ENCODE data around the gene NEDD4L. TPM values are rescaled to one million over a fixed set of nuclear protein-coding genes. Genes with fewer than 3 reads are reported as not detected.
A peak's percentile ranks its signal among the peaks of the same experiment; 100 is the strongest.

The NEDD4L gene
- total RNA-seq, 1 experiment from 2014 or later = 39.1 TPM

- DNase-seq (ENCODE audit: low read depth) = no peak
These were observed 300.9 kb downstream of the NEDD4L start for GRCh38 chr18:58344861-58345463.

GRCh38 chr18:58345875-58346274 is 301.8 kb downstream of the NEDD4L start:
- in situ Hi-C loops (cut with HindIII; ENCODE audit: low pct_unique_long_range_greater_than_20kb, low sequenced_read_pairs) = no loop called here
- no peak for DNase-seq (ENCODE audit: low read depth)

More at GRCh38 chr18:58344861-58345463, 300.9 kb downstream of the NEDD4L start:
- in situ Hi-C loops (cut with HindIII; ENCODE audit: low pct_unique_long_range_greater_than_20kb, low sequenced_read_pairs) = no loop called here

GRCh38 chr18:58347135-58347534 is 303.1 kb downstream of the NEDD4L start:
- DNase-seq (ENCODE audit: low read depth) = no peak
- in situ Hi-C loops (cut with HindIII; ENCODE audit: low pct_unique_long_range_greater_than_20kb, low sequenced_read_pairs) = no loop called here

- in situ Hi-C loops (cut with HindIII; ENCODE audit: low pct_unique_long_range_greater_than_20kb, low sequenced_read_pairs) = no loop called here
- DNase-seq (ENCODE audit: low read depth) = no peak
These were observed 304.5 kb downstream of the NEDD4L start for GRCh38 chr18:58348517-58348916.

GRCh38 chr18:58348951-58349350 is 304.9 kb downstream of the NEDD4L start:
- no peak for DNase-seq (ENCODE audit: low read depth)
- in situ Hi-C loops (cut with HindIII; ENCODE audit: low pct_unique_long_range_greater_than_20kb, low sequenced_read_pairs) = no loop called here

GRCh38 chr18:58349650-58350049 is 305.6 kb downstream of the NEDD4L start:
- no peak for DNase-seq (ENCODE audit: low read depth)

GRCh38 chr18:58350526-58350925 is 306.5 kb downstream of the NEDD4L start:
- DNase-seq (ENCODE audit: low read depth) = no peak
- in situ Hi-C loops (cut with HindIII; ENCODE audit: low pct_unique_long_range_greater_than_20kb, low sequenced_read_pairs) = no loop called here

More at GRCh38 chr18:58349650-58350049, 305.6 kb downstream of the NEDD4L start:
- in situ Hi-C loops (cut with HindIII; ENCODE audit: low pct_unique_long_range_greater_than_20kb, low sequenced_read_pairs) = no loop called here

- in situ Hi-C loops (cut with HindIII; ENCODE audit: low pct_unique_long_range_greater_than_20kb, low sequenced_read_pairs) = no loop called here
- DNase-seq (ENCODE audit: low read depth) = no peak
These were observed 307.8 kb downstream of the NEDD4L start for GRCh38 chr18:58351776-58352175.

- no peak for DNase-seq (ENCODE audit: low read depth)
- in situ Hi-C loops (cut with HindIII; ENCODE audit: low pct_unique_long_range_greater_than_20kb, low sequenced_read_pairs) = no loop called here
These were observed 309.6 kb downstream of the NEDD4L start for GRCh38 chr18:58353581-58353980.

GRCh38 chr18:58354051-58354450 is 310.0 kb downstream of the NEDD4L start:
- DNase-seq (ENCODE audit: low read depth) = no peak
- in situ Hi-C loops (cut with HindIII; ENCODE audit: low pct_unique_long_range_greater_than_20kb, low sequenced_read_pairs) = no loop called here

- DNase-seq (ENCODE audit: low read depth) = no peak
- in situ Hi-C loops (cut with HindIII; ENCODE audit: low pct_unique_long_range_greater_than_20kb, low sequenced_read_pairs) = no loop called here
These were observed 310.8 kb downstream of the NEDD4L start for GRCh38 chr18:58354791-58355190.

- DNase-seq (ENCODE audit: low read depth) = no peak
- in situ Hi-C loops (cut with HindIII; ENCODE audit: low pct_unique_long_range_greater_than_20kb, low sequenced_read_pairs) = no loop called here
These were observed 311.2 kb downstream of the NEDD4L start for GRCh38 chr18:58355243-58355642.

- DNase-seq (ENCODE audit: low read depth) = no peak
- in situ Hi-C loops (cut with HindIII; ENCODE audit: low pct_unique_long_range_greater_than_20kb, low sequenced_read_pairs) = no loop called here
These were observed 315.2 kb downstream of the NEDD4L start for GRCh38 chr18:58359218-58359617.

- DNase-seq (ENCODE audit: low read depth) = no peak
- in situ Hi-C loops (cut with HindIII; ENCODE audit: low pct_unique_long_range_greater_than_20kb, low sequenced_read_pairs) = no loop called here
These were observed 315.6 kb downstream of the NEDD4L start for GRCh38 chr18:58359620-58360019.

GRCh38 chr18:58360324-58360723 is 316.3 kb downstream of the NEDD4L start:
- no peak for DNase-seq (ENCODE audit: low read depth)
- in situ Hi-C loops (cut with HindIII; ENCODE audit: low pct_unique_long_range_greater_than_20kb, low sequenced_read_pairs) = no loop called here

- in situ Hi-C loops (cut with HindIII; ENCODE audit: low pct_unique_long_range_greater_than_20kb, low sequenced_read_pairs) = no loop called here
- DNase-seq (ENCODE audit: low read depth) = no peak
These were observed 317.2 kb downstream of the NEDD4L start for GRCh38 chr18:58361212-58361611.

GRCh38 chr18:58362027-58362575 is 318.1 kb downstream of the NEDD4L start:
- peak; percentile 54 for DNase-seq (ENCODE audit: low read depth)
- in situ Hi-C loops (cut with HindIII; ENCODE audit: low pct_unique_long_range_greater_than_20kb, low sequenced_read_pairs) = no loop called here

- in situ Hi-C loops (cut with HindIII; ENCODE audit: low pct_unique_long_range_greater_than_20kb, low sequenced_read_pairs) = no loop called here
- no peak for DNase-seq (ENCODE audit: low read depth)
These were observed 318.8 kb downstream of the NEDD4L start for GRCh38 chr18:58362829-58363271.

GRCh38 chr18:58363767-58364540 is 319.9 kb downstream of the NEDD4L start:
- in situ Hi-C loops (cut with HindIII; ENCODE audit: low pct_unique_long_range_greater_than_20kb, low sequenced_read_pairs) = no loop called here
- DNase-seq (ENCODE audit: low read depth) = no peak

Measured in Caki2 (cell line).